Natural killer cell (primary cell): Measurements from ENCODE around the gene RERE. TPM values are rescaled to one million over a fixed set of nuclear protein-coding genes. Genes with fewer than 3 reads are reported as not detected.
"Not testable (repeated sequence)": the region's sequence is repeated elsewhere in the genome, so short reads cannot be mapped to it uniquely, and the experiment has no call there.

Experiments
- ATAC-seq, 3 donors: fragments of 150-1000 bp in 2 of 3; fragments of 200-7000 bp in 1 of 3; cut with Tn5 transposase; 1 replicate in 1 of 3; 2 replicates in 2 of 3; pipeline ENCODE4 v1.10.0; 2021; ENCODE audit warnings: mild to moderate bottlenecking in 2 of 3, moderate library complexity in 2 of 3
- DNase-seq, 2 donors: peaks; one replicate each; pipeline versions ENCODE4 v3.0.0 to v3.0.0-alpha.2; 2013 to 2021; ENCODE audit warnings: mixed read lengths in 1 of 2
- H3K27ac ChIP-seq: one replicate; pipeline ENCODE4 v1.5.1; 2013; ENCODE audit warnings: mild to moderate bottlenecking, low read length
- H3K27me3 ChIP-seq: one replicate; pipeline ENCODE4 v1.6.1; 2013; ENCODE audit warnings: low read length; ENCODE audit not compliant: control insufficient read depth, insufficient read depth
- H3K36me3 ChIP-seq: one replicate; pipeline ENCODE4 v1.6.1; 2013; ENCODE audit warnings: low read length; ENCODE audit not compliant: control insufficient read depth, insufficient read depth
- H3K4me1 ChIP-seq: one replicate; pipeline ENCODE4 v1.6.1; 2013; ENCODE audit warnings: low read length; ENCODE audit not compliant: control insufficient read depth, insufficient read depth
- H3K4me3 ChIP-seq: one replicate; pipeline ENCODE4 v1.5.1; 2013; ENCODE audit warnings: low read length
- H3K9me3 ChIP-seq: one replicate; pipeline ENCODE4 v1.6.1; 2013; ENCODE audit warnings: low read length; ENCODE audit not compliant: control insufficient read depth, insufficient read depth
- H3K27ac Mint-ChIP-seq, 2 donors: one replicate each; pipeline ENCODE4 v1.8.0; 2022; ENCODE audit warnings: mild to moderate bottlenecking in 2 of 2, mixed read lengths in 2 of 2, moderate library complexity in 1 of 2
- H3K27me3 Mint-ChIP-seq, 2 donors: one replicate each; pipeline ENCODE4 v1.8.0; 2022; ENCODE audit warnings: low read depth in 2 of 2, mixed read lengths in 2 of 2
- H3K36me3 Mint-ChIP-seq: one replicate; pipeline ENCODE4 v1.8.0; 2022; ENCODE audit warnings: mixed read lengths
- H3K4me1 Mint-ChIP-seq, 2 donors: one replicate each; pipeline ENCODE4 v1.8.0; 2022; ENCODE audit warnings: mixed read lengths in 2 of 2
- H3K4me3 Mint-ChIP-seq: one replicate; pipeline ENCODE4 v1.8.0; 2022; ENCODE audit warnings: mild to moderate bottlenecking, moderate library complexity, mixed read lengths
- H3K9me3 Mint-ChIP-seq, 2 donors: one replicate each; pipeline ENCODE4 v1.8.0; 2022; ENCODE audit warnings: mixed read lengths in 2 of 2
- CTCF ChIP-seq: fragments of 200-600 bp; IDR thresholded peaks from one replicate; pipeline ENCODE4 v1.8.0; 2022; ENCODE audit warnings: antibody characterized with exemption
- WGBS: methylation state at CpG from one replicate; pipeline ENCODE4 v1.1.7; 2013; ENCODE audit warnings: missing lambda C conversion rate; ENCODE audit not compliant: insufficient coverage; 5-methylcytosine and 5-hydroxymethylcytosine counted together
- intact Hi-C: fragments of 100-400 bp; cut with micrococcal nuclease; formaldehyde crosslinking; loops from one replicate; pipeline ENCODE4 v1.14.2; 2022
- total RNA-seq, 4 donors: library from RNA; stranded (reverse); fragments of 120-200 nt in 1 of 4; gene quantifications; one replicate each; pipeline versions ENCODE4 v1.2.3 to v1.2.4, GENCODE V29; 2013 to 2022

The RERE gene
- total RNA-seq, 3 donors from 2014 or later (not counting 1 experiment from before 2014, with no cell fraction given), result 67.7 to 76.0 (median 73.0) TPM

DNA sequence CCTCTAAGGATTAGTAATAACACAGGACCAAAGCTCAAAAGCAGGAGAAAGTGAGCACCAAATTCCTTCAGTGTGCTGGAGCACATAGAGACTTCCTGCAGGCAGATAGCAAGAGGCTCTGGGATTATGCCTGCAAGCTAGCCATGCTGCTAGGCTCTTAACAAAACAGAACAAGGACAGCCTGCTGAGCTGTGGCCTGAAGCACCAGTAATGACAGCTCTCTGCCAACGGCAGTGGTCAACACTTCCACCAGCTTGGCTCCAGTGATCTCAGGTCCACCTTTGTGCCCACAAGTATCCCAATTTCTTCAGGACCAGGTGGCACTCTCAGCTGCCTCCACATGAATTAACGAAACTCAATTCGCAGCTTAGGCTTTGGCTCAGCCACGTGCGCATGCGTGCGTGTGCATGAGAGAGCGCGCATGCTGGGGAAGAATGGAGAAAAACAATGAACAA lies 435.4 kb downstream of the RERE start:
- DNase-seq (no peak), ATAC-seq (no peak)
- no peaks in the 10 kb centered on the region for H3K27me3 Mint-ChIP-seq
- Histone ChIP-seq H3K27ac (no peak overlapping the region), H3K4me1 (peaks cover 34% of the 10 kb centered on the region), H3K9me3 (no peaks in the 10 kb centered on the region), H3K27me3 (no peaks in the 10 kb centered on the region), H3K36me3 (no peaks in the 10 kb centered on the region), H3K4me3 (no peak overlapping the region)
- WGBS, result 92% methylated on average over 9 of the region's 9 CpGs
- no peaks in the 10 kb centered on the region for H3K9me3 Mint-ChIP-seq
- intact Hi-C loops, result no loop called here
- no peak overlapping the region for H3K4me3 Mint-ChIP-seq
- no peak for TF ChIP-seq CTCF
- no peak overlapping the region for H3K27ac Mint-ChIP-seq
- H3K36me3 Mint-ChIP-seq, result no peaks in the 10 kb centered on the region
- H3K4me1 Mint-ChIP-seq, result peaks cover 38 to 45% of the 10 kb centered on the region in 2 donors

- no peak overlapping the region for H3K4me3 Mint-ChIP-seq
- Histone ChIP-seq H3K9me3 (no peaks in the 10 kb centered on the region), H3K27me3 (no peaks in the 10 kb centered on the region), H3K27ac (no peak overlapping the region), H3K4me3 (no peak overlapping the region), H3K4me1 (peaks cover 34% of the 10 kb centered on the region), H3K36me3 (no peaks in the 10 kb centered on the region)
- 92% methylated on average over 8 of the region's 8 CpGs for WGBS
- ATAC-seq (no peak), DNase-seq (no peak)
- no peaks in the 10 kb centered on the region for H3K27me3 Mint-ChIP-seq
- no peaks in the 10 kb centered on the region for H3K36me3 Mint-ChIP-seq
- no peaks in the 10 kb centered on the region for H3K9me3 Mint-ChIP-seq
- intact Hi-C loops, result no loop called here
- TF ChIP-seq CTCF, result no peak
- no peak overlapping the region for H3K27ac Mint-ChIP-seq
- H3K4me1 Mint-ChIP-seq, result peaks cover 34 to 43% of the 10 kb centered on the region in 2 donors
Observed at GRCh38 chr1:8381618-8382017, 435.8 kb downstream of the RERE start.

DNA sequence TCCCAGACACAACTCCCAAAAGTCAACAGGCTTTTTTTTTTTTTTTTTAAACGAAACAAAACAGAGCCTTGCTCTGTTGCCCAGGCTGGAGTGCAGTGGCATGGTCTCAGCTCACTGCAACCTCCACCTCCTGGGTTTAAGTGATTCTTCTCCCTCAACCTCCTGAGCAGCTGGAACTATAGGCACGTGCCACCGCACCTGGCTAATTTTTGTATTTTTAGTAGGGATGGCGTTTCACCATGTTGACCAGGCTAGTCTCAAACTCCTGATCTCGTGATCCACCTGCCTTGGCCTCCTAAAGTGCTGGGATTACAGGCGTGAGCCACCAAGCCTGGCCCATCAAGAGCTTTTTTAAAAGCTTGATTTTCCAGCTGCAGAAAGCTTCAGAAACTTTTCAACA lies 437.1 kb downstream of the RERE start:
- H3K36me3 ChIP-seq, intact Hi-C loops, DNase-seq, H3K27ac Mint-ChIP-seq, H3K4me3 ChIP-seq, H3K27me3 Mint-ChIP-seq, ATAC-seq, H3K27me3 ChIP-seq, H3K27ac ChIP-seq, H3K36me3 Mint-ChIP-seq, H3K4me3 Mint-ChIP-seq, H3K9me3 Mint-ChIP-seq, H3K9me3 ChIP-seq: not testable (repeated sequence)
- 95% methylated on average over 5 of the region's 6 CpGs for WGBS
- peaks cover 34% of the 10 kb centered on the region for H3K4me1 ChIP-seq
- H3K4me1 Mint-ChIP-seq, result peaks cover 29 to 51% of the 10 kb centered on the region in 2 donors

GRCh38 chr1:8379513-8380186 lies 437.8 kb downstream of the RERE start:
- TF ChIP-seq CTCF, result no peak
- no peaks in the 10 kb centered on the region for H3K27me3 Mint-ChIP-seq
- DNase-seq (no peak), ATAC-seq (peak in 2 of 3 donors; percentile 54 to 67)
- peak overlapping the region; percentile 25 for H3K4me3 Mint-ChIP-seq
- no peaks in the 10 kb centered on the region for H3K9me3 Mint-ChIP-seq
- H3K27ac Mint-ChIP-seq, result peak overlapping the region in 1 of 2 donors; percentile 72
- H3K27me3 ChIP-seq, result no peaks in the 10 kb centered on the region
- no peak overlapping the region for H3K27ac ChIP-seq
- WGBS, result 76% methylated on average over 13 of the region's 14 CpGs
- H3K36me3 ChIP-seq, result no peaks in the 10 kb centered on the region
- H3K9me3 ChIP-seq, result no peaks in the 10 kb centered on the region
- peaks cover 34 to 55% of the 10 kb centered on the region in 2 donors for H3K4me1 Mint-ChIP-seq
- no peaks in the 10 kb centered on the region for H3K36me3 Mint-ChIP-seq
- intact Hi-C loops, result loop anchor here (5.0 kb wide), 1 partner anchor 43 kb away; no protein-coding TSS in a partner anchor
- no peak overlapping the region for H3K4me3 ChIP-seq
- peaks cover 34% of the 10 kb centered on the region for H3K4me1 ChIP-seq
